Esophagus squamous epithelium (tissue), 4 donors: Measurements from ENCODE around the gene FLYWCH1.

Experiments used
- CTCF ChIP-seq, 6 experiments: fragments of 450-650 bp in 4 of 6; fragments of 200-600 bp in 2 of 6; sonication (generic) in 2 of 6; IDR thresholded peaks; one replicate each; pipeline ENCODE4 v1.5.1; 2016 to 2019; ENCODE audit warnings: antibody characterized with exemption in 6 of 6, mild to moderate bottlenecking in 4 of 6, moderate library complexity in 4 of 6
- POLR2A ChIP-seq, 4 donors: fragments of 450-650 bp; IDR thresholded peaks; one replicate each; pipeline ENCODE4 v1.6.1; 2017; ENCODE audit warnings: antibody characterized with exemption in 4 of 4, mild to moderate bottlenecking in 4 of 4, moderate library complexity in 3 of 4

- TF ChIP-seq CTCF (IDR thresholded peaks at IDR 0.05) (no peak), POLR2A (IDR thresholded peaks at IDR 0.05) (no peak)
Observed at GRCh38 chr16:2960183-2961010, 48.7 kb downstream of the FLYWCH1 start.
